NCI-H1105 (cell line): ENCODE results near the gene SOD3.

Experiments used
- DNase-seq: peaks from one replicate; lab custom pipeline; 2025; lab: John Stamatoyannopoulos, UW

Gene SOD3

GRCh38 chr4:24775032-24775605, 20.3 kb upstream of the SOD3 start:
- no peak for DNase-seq

DNA sequence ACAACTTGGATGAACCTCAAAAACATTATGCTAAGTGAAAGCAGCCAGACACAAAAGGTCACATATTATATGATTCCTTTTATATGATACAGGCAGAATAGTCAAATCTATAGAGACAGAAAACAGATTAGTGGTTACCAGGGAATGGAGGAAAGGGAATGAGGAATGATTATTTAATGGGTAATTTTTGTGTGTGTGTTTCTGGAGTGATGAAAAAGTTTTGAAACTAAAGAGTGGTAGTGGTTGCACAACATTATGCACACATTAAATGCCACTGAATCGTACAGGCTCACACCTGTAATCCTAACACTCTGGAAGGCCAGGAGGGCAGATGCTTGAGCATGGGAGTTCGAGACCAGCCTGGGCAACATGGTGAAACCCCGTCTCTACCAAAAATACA, 19.6 kb upstream of the SOD3 start:
- DNase-seq = no peak

GRCh38 chr4:24777536-24778463, 17.6 kb upstream of the SOD3 start:
- DNase-seq = no peak

DNA sequence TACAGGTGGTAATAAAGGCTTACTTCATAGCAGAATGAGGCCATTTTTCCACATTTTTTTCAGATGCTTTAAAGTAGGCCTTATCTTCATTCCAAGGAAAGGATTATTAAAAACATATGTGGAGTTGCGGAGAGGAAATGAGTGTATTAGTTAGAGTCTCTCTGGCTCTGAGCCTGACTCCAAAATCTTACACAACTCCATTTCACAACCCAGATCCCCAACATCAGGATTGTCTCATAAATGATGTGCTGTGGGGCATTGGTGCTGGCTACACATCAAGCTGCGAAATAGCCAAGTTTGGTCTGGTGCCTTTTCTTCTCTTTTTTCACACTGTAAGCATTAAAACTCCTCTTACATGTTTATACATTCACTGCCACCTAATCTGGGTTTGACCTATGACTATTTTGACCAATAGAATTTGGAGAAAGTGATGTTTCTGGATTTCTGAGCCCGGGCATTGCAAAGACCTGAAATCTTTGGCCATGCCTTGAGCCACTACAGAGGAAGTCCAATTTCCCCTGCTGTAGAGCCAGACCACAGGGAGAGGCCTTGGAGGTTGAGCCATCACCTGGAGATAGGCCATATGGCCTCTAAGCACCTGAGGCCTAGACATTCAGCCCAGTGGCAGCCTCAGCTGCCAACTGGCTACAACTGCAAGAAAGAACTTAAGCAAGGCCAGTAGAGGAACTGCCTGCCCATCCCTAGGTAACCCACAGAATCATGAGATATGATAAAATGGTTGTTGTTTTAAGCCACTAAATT, 16.7 kb upstream of the SOD3 start:
- DNase-seq = no peak

DNA sequence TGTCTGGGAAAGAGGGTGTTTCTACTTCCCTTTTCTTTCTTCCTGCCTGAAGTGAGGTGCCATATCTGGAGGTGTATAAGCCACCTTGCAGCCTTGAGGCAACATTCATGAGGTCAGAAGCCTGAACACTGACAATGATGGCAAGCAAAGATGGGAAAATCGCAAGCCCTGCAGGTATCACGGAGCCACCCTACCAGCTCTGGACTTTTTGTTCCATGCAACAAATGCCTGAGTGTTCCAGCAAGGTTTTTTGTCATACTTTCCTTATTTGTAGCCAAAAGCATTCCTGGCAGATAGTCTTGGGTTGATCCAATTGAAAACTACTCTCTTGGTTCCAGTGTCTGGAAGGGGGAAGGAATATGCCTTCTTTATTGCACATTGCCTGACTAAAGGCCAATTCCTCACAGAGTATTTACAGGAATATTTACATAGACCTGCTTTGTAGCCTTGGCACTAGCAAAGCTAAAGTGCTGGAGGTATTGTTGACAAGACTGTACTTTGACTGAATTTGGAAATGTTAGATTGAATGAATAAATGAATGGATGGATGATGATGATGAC, 14.4 kb upstream of the SOD3 start:
- DNase-seq = no peak

DNA sequence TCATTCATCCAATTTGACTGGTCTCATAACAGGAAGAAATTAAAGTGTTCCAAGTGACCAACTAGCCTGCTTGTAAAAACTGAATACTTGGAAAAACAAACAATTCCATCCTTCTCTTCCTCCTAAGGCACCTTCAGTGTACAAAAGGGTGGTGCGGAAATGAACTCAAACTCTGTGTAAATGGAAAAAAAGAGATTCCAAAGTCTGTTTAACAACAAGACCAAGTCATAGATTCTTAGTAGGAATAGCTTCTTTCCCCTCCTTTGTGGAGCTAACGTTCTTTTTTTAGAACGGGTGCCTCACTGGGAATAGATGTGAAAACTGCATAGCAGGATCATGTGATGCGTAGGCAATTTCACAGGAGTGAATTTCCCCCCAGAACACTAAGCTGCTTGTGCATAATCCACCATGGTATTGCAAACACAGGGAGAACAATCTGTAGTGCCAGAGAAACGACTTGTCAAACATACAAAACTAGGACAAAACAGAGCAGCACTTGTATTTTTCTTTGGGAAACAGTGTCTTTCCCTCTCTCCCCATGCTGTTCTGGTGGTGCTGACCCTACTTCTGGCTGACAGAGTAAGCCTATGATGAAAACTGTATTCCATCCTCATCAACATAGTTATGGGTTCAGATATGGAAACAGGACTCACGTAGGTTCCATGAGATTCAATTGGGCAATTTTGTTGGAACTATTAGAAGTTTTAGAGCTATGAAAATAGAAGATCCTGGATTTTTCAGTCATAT, 13.2 kb upstream of the SOD3 start:
- DNase-seq = no peak

DNA sequence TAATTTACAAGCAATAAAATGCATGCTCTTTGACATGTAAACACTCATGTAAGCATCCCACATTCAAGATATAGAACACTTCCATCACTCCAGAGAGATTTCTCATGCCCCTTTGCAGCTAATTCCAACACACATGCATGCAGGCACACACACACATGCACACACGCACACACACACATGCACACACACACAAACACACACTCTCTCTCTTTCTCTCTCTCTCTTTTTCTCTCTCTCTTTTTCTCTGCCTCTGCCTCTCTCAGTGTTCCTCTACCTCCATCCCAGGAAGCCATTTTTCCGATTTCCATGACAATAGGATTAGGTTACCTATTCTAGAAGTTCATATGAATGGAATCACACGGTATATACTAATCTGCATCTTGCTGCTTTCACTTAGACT, 11.9 kb upstream of the SOD3 start:
- no peak for DNase-seq

GRCh38 chr4:24791043-24791442, 4.3 kb upstream of the SOD3 start:
- no peak for DNase-seq

- DNase-seq = no peak
Observed at GRCh38 chr4:24792552-24792951, 2.8 kb upstream of the SOD3 start.

DNA sequence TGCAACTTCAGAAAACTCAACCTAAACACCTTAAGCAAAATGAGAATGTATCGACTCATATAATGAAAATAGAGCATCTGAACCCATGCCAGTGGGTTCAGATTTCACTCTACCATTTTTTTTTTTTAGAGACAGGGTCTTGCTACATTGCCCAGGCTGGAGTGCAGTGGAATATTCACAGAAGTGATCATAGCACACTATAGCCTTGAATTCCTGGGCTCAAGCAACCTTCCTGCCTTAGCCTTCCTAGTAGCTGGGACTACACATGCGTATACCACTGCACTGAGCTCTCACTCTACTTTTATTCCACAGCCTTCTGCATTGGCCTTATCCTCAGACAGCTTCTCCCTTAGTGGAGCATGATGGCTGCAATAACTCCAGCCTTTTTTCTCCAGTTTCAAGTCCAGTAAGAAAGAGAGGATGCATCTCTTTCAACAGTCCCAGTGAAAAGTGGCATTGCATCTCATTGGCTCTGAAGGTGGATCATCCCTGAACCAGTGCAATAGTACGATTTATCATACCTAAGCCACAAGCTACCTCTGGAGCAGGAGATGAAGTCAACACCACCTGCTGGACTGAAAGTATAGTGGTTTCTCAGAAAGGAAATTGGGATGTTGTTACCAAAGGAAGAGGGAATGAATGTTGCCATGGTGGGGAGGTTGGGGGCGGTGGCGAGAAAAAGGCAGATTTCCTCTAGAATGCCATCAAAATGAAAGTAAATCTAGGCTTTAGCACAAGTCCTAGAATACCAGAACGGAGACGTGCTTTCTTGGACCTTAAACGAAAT, 2.0 kb upstream of the SOD3 start:
- DNase-seq = no peak

DNA sequence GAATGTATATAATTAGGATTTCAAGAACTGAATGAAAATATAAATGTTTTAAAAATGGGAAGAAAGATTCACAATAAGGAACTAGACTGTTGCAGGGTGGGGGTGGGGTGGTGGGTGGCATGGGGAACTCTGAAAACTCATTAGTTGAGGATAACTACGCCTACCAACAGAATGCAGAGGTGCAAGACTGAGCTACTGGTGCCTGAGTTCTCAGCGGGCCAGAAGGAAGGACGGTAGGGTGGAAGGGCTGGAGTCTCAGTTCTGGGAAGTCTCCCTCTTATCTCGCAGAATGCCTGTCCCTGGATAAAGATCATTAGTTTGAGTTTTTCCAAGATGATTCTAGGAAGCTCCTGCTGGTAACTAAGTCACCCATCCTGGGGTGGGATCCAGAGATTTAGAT, 1.3 kb upstream of the SOD3 start:
- no peak for DNase-seq

DNA sequence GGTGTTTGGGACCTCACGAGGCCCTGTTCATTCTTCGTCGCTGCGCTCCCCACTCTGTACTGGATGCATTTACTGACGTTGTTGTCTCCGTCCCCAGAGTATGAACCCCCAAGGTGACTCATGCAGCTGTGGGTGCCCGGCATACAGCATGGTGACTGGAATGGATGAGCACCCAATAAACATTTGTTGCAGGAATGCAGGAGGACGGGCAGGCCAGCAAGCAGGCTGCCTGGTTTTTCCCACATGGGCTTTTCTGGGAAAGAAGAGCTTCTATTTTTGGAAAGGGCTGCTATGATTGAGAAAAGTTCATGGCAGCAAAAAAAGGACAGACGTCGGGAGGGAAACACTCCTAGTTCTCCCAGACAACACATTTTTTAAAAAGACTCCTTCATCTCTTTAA, 893 bp upstream of the SOD3 start:
- no peak for DNase-seq

GRCh38 chr4:24795666-24796381, 451 bp downstream of the SOD3 start:
- DNase-seq = no peak

GRCh38 chr4:24796620-24797019, 1.2 kb downstream of the SOD3 start:
- no peak for DNase-seq

DNA sequence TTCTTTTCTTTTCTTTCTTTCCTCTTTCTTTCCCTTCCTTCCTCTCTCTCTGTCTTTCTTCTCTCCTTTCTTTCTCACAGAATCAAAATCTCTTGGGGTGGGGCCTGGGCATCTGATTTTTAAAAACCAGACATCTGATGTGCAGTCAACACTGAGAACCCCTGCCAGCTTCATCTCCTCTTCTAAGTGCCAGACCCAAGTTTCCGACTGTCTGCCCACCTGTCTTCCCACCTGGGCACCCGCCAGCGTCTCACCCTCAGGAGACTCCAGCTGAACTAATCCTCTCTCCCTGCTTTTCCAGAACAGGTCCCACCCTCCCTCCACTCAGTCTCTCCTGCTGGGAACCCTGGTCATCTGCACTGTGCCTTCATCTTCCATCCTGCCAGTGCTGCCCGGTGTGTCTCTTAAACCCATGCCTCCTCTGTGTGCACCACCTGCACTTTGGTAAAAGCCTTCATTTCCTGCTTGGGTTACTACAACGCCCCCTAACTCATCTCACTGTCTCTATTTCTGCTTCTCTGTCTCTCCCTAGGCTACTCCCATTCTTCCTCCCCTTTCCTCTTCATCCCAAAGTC, 2.8 kb downstream of the SOD3 start:
- no peak for DNase-seq

GRCh38 chr4:24799196-24799543, 3.8 kb downstream of the SOD3 start:
- DNase-seq = no peak

DNA sequence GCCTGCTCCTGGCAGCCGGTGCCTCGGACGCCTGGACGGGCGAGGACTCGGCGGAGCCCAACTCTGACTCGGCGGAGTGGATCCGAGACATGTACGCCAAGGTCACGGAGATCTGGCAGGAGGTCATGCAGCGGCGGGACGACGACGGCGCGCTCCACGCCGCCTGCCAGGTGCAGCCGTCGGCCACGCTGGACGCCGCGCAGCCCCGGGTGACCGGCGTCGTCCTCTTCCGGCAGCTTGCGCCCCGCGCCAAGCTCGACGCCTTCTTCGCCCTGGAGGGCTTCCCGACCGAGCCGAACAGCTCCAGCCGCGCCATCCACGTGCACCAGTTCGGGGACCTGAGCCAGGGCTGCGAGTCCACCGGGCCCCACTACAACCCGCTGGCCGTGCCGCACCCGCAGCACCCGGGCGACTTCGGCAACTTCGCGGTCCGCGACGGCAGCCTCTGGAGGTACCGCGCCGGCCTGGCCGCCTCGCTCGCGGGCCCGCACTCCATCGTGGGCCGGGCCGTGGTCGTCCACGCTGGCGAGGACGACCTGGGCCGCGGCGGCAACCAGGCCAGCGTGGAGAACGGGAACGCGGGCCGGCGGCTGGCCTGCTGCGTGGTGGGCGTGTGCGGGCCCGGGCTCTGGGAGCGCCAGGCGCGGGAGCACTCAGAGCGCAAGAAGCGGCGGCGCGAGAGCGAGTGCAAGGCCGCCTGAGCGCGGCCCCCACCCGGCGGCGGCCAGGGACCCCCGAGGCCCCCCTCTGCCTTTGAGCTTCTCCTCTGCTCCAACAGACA, 4.4 kb downstream of the SOD3 start:
- no peak for DNase-seq

DNA sequence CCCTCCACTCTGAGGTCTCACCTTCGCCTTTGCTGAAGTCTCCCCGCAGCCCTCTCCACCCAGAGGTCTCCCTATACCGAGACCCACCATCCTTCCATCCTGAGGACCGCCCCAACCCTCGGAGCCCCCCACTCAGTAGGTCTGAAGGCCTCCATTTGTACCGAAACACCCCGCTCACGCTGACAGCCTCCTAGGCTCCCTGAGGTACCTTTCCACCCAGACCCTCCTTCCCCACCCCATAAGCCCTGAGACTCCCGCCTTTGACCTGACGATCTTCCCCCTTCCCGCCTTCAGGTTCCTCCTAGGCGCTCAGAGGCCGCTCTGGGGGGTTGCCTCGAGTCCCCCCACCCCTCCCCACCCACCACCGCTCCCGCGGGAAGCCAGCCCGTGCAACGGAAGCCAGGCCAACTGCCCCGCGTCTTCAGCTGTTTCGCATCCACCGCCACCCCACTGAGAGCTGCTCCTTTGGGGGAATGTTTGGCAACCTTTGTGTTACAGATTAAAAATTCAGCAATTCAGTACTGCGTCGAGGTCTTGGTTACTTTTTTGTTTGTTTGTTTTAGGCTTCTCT, 5.0 kb downstream of the SOD3 start:
- DNase-seq = no peak
